Mesenchymal stem cell (in vitro differentiated cells and primary cell): ENCODE results near the gene RAB1A. TPM values are rescaled to one million over a fixed set of nuclear protein-coding genes. Genes with fewer than 3 reads are reported as not detected.

ENCODE experiments used
- small RNA-seq: library from polyadenylated mRNA; stranded (forward); fragments of <200 nt; extraction: miRNeasy Mini kit (QIAGEN cat#:217004); gene quantifications from one replicate; pipeline ENCODE3, GENCODE V24; 2013; ENCODE audit warnings: low read depth

The RAB1A gene

Small RNAs within 50 kb of the gene (small RNA-seq; reads per million reads assigned to genes)
- gene RF00090: not detected
